ENCODE results near the gene ENTPD2.

ENTPD2 gene

DNA sequence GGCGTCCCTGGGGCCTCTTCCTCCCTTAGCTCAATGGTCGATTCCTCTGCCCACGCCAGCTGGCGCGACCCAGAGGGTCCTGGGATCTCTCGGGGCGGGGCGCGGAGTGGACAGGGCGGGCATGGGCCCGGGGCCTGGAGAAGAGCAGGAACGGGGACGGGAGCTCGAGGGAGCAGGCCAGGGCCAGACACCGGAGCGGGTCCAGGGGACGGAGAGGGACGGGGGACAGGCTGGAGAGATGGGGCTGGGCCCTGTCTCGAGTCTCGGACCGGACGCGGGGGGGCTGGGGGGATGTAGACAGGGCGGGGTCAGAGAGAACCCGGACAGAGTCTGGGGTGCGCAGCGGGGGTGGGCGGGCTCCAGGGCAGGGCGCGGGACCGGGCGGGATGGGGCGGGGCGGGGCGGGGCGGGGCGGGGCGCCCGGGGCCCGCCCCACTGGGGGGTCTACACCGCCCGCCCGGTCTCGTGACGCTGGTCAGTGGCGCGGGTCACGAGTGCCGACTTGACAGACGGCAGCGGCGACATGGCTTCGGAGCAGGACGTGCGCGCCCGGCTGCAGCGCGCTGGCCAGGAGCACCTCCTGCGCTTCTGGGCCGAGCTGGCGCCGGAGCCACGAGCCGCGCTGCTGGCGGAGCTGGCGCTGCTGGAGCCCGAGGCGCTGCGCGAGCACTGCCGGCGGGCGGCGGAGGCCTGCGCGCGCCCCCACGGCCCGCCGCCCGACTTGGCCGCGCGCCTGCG, 23.3 kb upstream of the ENTPD2 start, which contains the start of gene UAP1L1 (continued):
- TF ChIP-seq ZBTB11 (tag by site-specific recombination; conservative IDR thresholded peaks at IDR 0.05; ENCODE audit: low read depth) = no peak
- TF ChIP-seq SALL2 (tag by site-specific recombination; IDR thresholded peaks at IDR 0.05; ENCODE audit: borderline replicate concordance) = no peak

DNA sequence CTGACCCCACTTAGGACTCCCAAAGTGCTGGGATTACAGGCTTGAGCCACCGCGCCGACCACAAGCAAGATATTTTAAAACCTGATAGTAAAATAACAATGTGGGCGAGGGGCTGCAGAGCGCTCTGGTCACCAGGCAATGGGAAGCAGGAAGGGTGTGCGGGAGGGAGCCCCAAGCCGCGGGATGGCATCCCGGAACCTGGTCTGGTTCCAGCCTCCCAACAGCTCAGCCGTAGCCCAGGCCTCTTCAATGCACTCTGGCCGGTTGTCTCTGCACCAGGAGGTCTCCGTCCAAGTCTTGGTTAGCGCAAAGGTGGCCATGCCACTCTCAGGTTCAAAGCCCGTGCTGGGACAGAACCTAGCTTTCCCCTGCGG, 22.8 kb upstream of the ENTPD2 start:
- POLR2A ChIA-PET = interaction anchor here (1.0 to 2.3 kb wide), 3 partner anchors 10 to 164 kb away, joined by 3 to 21 read pairs (median 6); partner anchors contain the start of genes MAN1B1 and TUBB4B
- Histone ChIP-seq H3K4me3 (ENCODE audit: low read depth, low read length) (no peak overlapping the region), H3K9me3 (ENCODE audit: control insufficient read depth, insufficient read depth, low read depth, low read length) (no peaks in the 10 kb centered on the region), H3K4me1 (ENCODE audit: control insufficient read depth, insufficient read depth, low read length) (no peaks in the 10 kb centered on the region; the same call in 1 of the 2 replicates), H3K27ac (ENCODE audit: extremely low read depth, low read depth, low read length) (no peak overlapping the region), H3K36me3 (ENCODE audit: control insufficient read depth in 2 of 2, insufficient read depth in 1 of 2, low read length in 2 of 2) (peaks cover 0 to 29% of the 10 kb centered on the region in 2 experiments; a peak in 1 of 3 replicates)
- CTCF ChIA-PET = interaction anchor here (0.7 to 2.6 kb wide), 5 partner anchors 9 to 76 kb away, joined by 3 to 16 read pairs (median 9); partner anchors contain the start of gene MAN1B1
- TF ChIP-seq ZBTB8A (tag by site-specific recombination; IDR thresholded peaks at IDR 0.05) (no peak), INSM2 (tag by site-specific recombination; IDR thresholded peaks at IDR 0.05) (no peak), ZNF549 (tag by site-specific recombination; IDR thresholded peaks at IDR 0.05) (no peak), ZNF37A (tag by site-specific recombination; IDR thresholded peaks at IDR 0.05) (no peak), ZNF76 (tag by site-specific recombination; IDR thresholded peaks at IDR 0.05; ENCODE audit: borderline replicate concordance, low read depth) (no peak), ZNF112 (tag by site-specific recombination; IDR thresholded peaks at IDR 0.05) (no peak), ZSCAN23 (tag by site-specific recombination; IDR thresholded peaks at IDR 0.05) (no peak), KLF9 (tag by site-specific recombination; IDR thresholded peaks at IDR 0.05; ENCODE audit: low read depth) (no peak), ZIC2 (tag by site-specific recombination; IDR thresholded peaks at IDR 0.05) (no peak)
- TF ChIP-seq, protein P1, sequence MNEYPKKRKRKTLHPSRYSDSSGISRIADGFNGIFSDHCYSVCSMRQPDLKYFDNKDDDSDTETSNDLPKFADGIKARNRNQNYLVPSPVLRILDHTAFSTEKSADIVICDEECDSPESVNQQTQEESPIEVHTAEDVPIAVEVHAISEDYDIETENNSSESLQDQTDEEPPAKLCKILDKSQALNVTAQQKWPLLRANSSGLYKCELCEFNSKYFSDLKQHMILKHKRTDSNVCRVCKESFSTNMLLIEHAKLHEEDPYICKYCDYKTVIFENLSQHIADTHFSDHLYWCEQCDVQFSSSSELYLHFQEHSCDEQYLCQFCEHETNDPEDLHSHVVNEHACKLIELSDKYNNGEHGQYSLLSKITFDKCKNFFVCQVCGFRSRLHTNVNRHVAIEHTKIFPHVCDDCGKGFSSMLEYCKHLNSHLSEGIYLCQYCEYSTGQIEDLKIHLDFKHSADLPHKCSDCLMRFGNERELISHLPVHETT (tag by site-specific recombination; IDR thresholded peaks at IDR 0.05) = no peak

DNA sequence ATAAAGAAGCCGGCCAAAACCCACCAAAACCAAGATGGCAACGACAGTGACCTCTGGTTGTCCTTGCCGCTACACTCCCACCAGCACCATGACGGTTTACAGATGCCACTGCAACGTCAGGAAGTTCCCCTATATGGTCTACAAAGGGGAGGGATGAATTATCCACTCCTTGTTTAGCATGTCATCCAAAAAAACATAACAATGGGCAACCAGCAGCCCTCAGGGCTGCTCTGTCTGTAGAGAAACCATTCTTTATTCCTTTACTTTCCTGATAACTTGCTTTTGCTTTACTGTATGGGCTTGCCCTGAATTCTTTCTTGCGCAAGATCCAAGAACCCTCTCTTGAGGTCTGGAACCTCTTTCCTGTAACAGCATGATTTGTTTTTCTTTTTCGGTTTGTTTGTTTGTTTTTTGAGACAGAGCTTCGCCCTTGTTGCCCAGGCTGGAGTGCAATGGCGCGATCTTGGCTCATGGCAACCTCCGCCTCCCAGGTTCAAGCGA, 21.5 kb upstream of the ENTPD2 start:
- POLR2A ChIA-PET = interaction anchor here (0.9 kb wide), 1 partner anchor 11 kb away, joined by 3 read pairs; the partner anchor contains the start of gene MAN1B1
- no peak overlapping the region for H3K4me3 ChIP-seq (ENCODE audit: low read depth, low read length)
- H3K9me3 ChIP-seq (ENCODE audit: control insufficient read depth, insufficient read depth, low read depth, low read length) = no peaks in the 10 kb centered on the region
- H3K4me1 ChIP-seq (ENCODE audit: control insufficient read depth, insufficient read depth, low read length) = peaks cover 3% of the 10 kb centered on the region
- H3K27ac ChIP-seq (ENCODE audit: extremely low read depth, low read depth, low read length) = no peak overlapping the region
- peaks cover 0 to 20% of the 10 kb centered on the region in 2 experiments; a peak in 1 of 3 replicates for H3K36me3 ChIP-seq (ENCODE audit: control insufficient read depth in 2 of 2, insufficient read depth in 1 of 2, low read length in 2 of 2)
- CTCF ChIA-PET = interaction anchor here (0.6 to 2.6 kb wide), 6 partner anchors 8 to 49 kb away, joined by 3 to 16 read pairs (median 4); no protein-coding TSS in a partner anchor
- TF ChIP-seq ZNF843 (tag by site-specific recombination; IDR thresholded peaks at IDR 0.05) = no peak
- no peak for TF ChIP-seq ZNF747 (tag by site-specific recombination; IDR thresholded peaks at IDR 0.05)
- no peak for TF ChIP-seq ZNF16 (tag by site-specific recombination; IDR thresholded peaks at IDR 0.05; ENCODE audit: low read depth)
- TF ChIP-seq ZNF707 (tag by site-specific recombination; IDR thresholded peaks at IDR 0.05) = no peak
- TF ChIP-seq ZNF670 (tag by site-specific recombination; IDR thresholded peaks at IDR 0.05; ENCODE audit: low read depth) = no peak
- no peak for TF ChIP-seq ZBTB48 (tag by site-specific recombination; IDR thresholded peaks at IDR 0.05)
- TF ChIP-seq PRDM1 (tag by site-specific recombination; IDR thresholded peaks at IDR 0.05) = 0 out of 2 replicates have a peak, but pooled peaks have one; percentile 16
- no peak for TF ChIP-seq ZNF184 (tag by site-specific recombination; IDR thresholded peaks at IDR 0.05)
- TF ChIP-seq ZBTB49 (tag by site-specific recombination; IDR thresholded peaks at IDR 0.05; ENCODE audit: low read depth) = no peak
